ENCODE measurements around the gene DNPH1. TPM values are rescaled to one million over a fixed set of nuclear protein-coding genes. Genes with fewer than 3 reads are reported as not detected.

DNPH1 gene
- total and polyA plus RNA-seq, 2 donors (not counting 3 experiments of a cell fraction or from before 2014, with no cell fraction given), result 37.7 to 120 TPM

DNA sequence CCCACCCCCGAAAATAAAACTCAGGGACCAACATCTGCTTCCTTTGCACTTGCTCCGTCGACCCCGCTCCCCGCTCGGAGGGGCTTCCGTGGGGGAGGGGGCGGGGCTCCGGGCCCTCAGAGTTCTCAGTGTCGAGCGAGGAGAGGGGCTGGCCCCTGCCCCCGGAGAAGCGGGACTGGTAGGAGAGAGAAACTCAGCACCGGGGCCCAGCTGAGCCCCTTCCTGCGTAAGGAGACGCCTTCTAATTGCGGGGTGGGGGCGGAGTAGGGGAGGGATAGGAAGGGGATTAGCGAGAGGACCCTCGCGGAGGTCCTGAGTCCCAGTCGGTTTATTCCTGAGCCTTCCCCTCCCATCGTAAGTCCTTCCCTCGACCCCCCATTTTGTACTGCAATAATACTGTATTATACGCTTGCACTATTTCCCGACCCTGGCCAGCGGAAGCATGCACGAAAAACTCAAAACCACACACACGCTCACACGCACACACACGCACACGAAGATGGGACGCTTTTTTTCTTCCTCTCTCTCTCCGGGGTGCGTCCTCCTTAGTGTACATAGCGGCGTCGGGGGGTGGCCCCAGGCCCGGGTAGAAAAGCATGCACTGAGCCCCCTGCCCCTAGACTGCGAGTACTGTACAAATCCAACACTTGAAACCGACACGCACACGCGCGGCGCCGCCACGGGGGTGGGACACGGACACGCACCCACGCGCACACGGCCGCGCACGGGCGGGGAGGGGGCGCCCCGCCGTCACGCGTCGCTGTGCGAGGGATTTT is 46.7 kb upstream of the DNPH1 start:
- Histone ChIP-seq H3K27me3 (ENCODE audit: control insufficient read depth in 2 of 2, insufficient read depth in 2 of 2, low read length in 2 of 2) (peaks cover 50 to 63% of the 10 kb centered on the region in 2 experiments), H3K4me3 (replicated peaks in 1 of 3; ENCODE audit: insufficient read depth in 1 of 3, low read depth in 1 of 3, low read length in 3 of 3) (no peak overlapping the region), H3K79me2 (ENCODE audit: control insufficient read depth, insufficient read depth, low read length) (no peaks in the 10 kb centered on the region), H3K4me1 (ENCODE audit: control insufficient read depth, extremely low read depth, insufficient read depth, low read length) (no peaks in the 10 kb centered on the region), H3K4me2 (ENCODE audit: insufficient read depth, low read length) (no peak overlapping the region), H2AFZ (ENCODE audit: low read depth, low read length) (no peak overlapping the region), H3K9me1 (replicated peaks; ENCODE audit: control insufficient read depth, extremely low read depth, insufficient read depth, low read length) (no peaks in the 10 kb centered on the region), H3K36me3 (ENCODE audit: control insufficient read depth in 2 of 2, extremely low read depth in 1 of 2, insufficient read depth in 2 of 2, low read length in 2 of 2) (no peaks in the 10 kb centered on the region), H3K27ac (ENCODE audit: insufficient read depth, low read depth, low read length) (no peak overlapping the region), H3K9me3 (replicated peaks; ENCODE audit: control insufficient read depth, insufficient read depth, low read length) (no peaks in the 10 kb centered on the region), H4K20me1 (replicated peaks; ENCODE audit: control insufficient read depth, extremely low read depth, insufficient read depth, low read length) (no peaks in the 10 kb centered on the region), H3K9ac (replicated peaks; ENCODE audit: extremely low read depth, insufficient read depth, low read length) (no peak overlapping the region)
- POLR2A ChIA-PET, result no interaction called here
- no peak for TF ChIP-seq POLR2A (IDR thresholded peaks at IDR 0.05; ENCODE audit: low read depth, low read length)
- TF ChIP-seq EZH2 (IDR thresholded peaks at IDR 0.05; ENCODE audit: borderline replicate concordance, low read depth, low read length, severe bottlenecking), result peak; percentile 96
- CTCF ChIA-PET, result interaction anchor here (1.1 kb wide), 1 partner anchor 16 kb away, joined by 3 read pairs; no protein-coding TSS in a partner anchor
- dilution Hi-C loops (cut with MboI; ENCODE audit: extremely low pct_ligation_motif_present, low sequenced_read_pairs), result no loop called here
- intact Hi-C loops (cut with micrococcal nuclease), result no loop called here
- FAIRE-seq (no peak), DNase-seq (ENCODE audit: low read depth, low spot score) (no peak)
- BruUV-seq (replicated peaks), result no TSS peak

DNA sequence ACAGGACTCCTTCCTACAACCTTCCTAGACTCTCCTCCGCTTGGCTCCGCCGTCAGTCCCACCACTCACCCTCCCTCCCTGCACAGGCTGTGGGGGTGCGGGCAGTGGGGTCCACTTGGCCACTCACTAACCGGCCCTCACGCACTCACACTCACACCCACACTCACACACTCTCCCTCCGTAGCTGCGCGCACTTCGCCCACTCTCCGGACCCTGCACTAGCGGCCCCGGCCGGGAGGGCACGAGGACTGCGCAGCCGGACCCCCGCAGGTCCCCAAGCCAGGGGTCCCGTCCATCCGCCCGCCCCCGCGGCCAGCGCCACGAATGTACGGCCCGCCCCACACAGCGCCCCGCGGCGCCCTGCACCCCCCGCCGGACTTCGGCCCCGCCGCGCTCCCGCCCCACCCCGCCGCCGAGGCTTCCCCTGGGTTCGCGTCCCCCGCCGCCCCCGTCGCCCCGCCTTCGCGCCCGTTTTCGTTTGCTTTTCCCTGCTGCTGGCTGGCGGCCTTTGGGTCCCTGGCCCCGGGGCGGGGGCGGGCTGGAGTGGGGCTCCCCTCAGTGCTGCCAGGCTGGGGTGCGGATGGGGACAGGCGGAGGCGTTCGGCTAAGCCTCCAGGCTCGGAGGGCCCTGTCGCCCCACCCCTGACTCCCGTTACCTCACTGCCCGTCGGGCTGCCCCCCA is 45.8 kb upstream of the DNPH1 start:
- Histone ChIP-seq H3K9me1 (replicated peaks; ENCODE audit: control insufficient read depth, extremely low read depth, insufficient read depth, low read length) (no peaks in the 10 kb centered on the region), H3K4me2 (ENCODE audit: insufficient read depth, low read length) (no peak overlapping the region), H3K4me1 (ENCODE audit: control insufficient read depth, extremely low read depth, insufficient read depth, low read length) (no peaks in the 10 kb centered on the region), H4K20me1 (replicated peaks; ENCODE audit: control insufficient read depth, extremely low read depth, insufficient read depth, low read length) (no peaks in the 10 kb centered on the region), H3K27me3 (ENCODE audit: control insufficient read depth in 2 of 2, insufficient read depth in 2 of 2, low read length in 2 of 2) (peaks cover 51 to 64% of the 10 kb centered on the region in 2 experiments), H3K36me3 (ENCODE audit: control insufficient read depth in 2 of 2, extremely low read depth in 1 of 2, insufficient read depth in 2 of 2, low read length in 2 of 2) (no peaks in the 10 kb centered on the region), H3K9ac (replicated peaks; ENCODE audit: extremely low read depth, insufficient read depth, low read length) (no peak overlapping the region), H3K9me3 (replicated peaks; ENCODE audit: control insufficient read depth, insufficient read depth, low read length) (no peaks in the 10 kb centered on the region), H2AFZ (ENCODE audit: low read depth, low read length) (no peak overlapping the region), H3K79me2 (ENCODE audit: control insufficient read depth, insufficient read depth, low read length) (no peaks in the 10 kb centered on the region), H3K27ac (ENCODE audit: insufficient read depth, low read depth, low read length) (no peak overlapping the region), H3K4me3 (replicated peaks in 1 of 3; ENCODE audit: insufficient read depth in 1 of 3, low read depth in 1 of 3, low read length in 3 of 3) (no peak overlapping the region)
- BruUV-seq (replicated peaks), result no TSS peak
- ChIA-PET CTCF (no interaction called here), POLR2A (no interaction called here)
- dilution Hi-C loops (cut with MboI; ENCODE audit: extremely low pct_ligation_motif_present, low sequenced_read_pairs), result no loop called here
- intact Hi-C loops (cut with micrococcal nuclease), result no loop called here
- TF ChIP-seq MAX (IDR thresholded peaks at IDR 0.05; ENCODE audit: insufficient read depth, insufficient read length) (no peak), CTCF (IDR thresholded peaks at IDR 0.05; ENCODE audit: extremely low read depth in 1 of 2, insufficient read depth in 1 of 2, low read depth in 1 of 2, low read length in 2 of 2) (no peak), EZH2 (IDR thresholded peaks at IDR 0.05; ENCODE audit: borderline replicate concordance, low read depth, low read length, severe bottlenecking) (peak; percentile 76)
- DNase-seq (ENCODE audit: low read depth, low spot score), result no peak
- no peak for FAIRE-seq
